KBM-7 (cell line): Measurements from ENCODE around the gene CARD14.
A peak's percentile ranks its signal among the peaks of the same experiment; 100 is the strongest.

ENCODE experiments used
- DNase-seq: peaks from one replicate; pipeline ENCODE4 v3.0.0-alpha.2; 2015
- in situ Hi-C: fragments of 300-500 bp; cut with MboI; formaldehyde crosslinking; loops from 2 replicates; pipeline ENCODE4 v1.14.3; 2020; ENCODE audit warnings: low sequenced_read_pairs, low pct_unique_long_range_greater_than_20kb, mixed read lengths

CARD14 gene

GRCh38 chr17:80169784-80170500 lies at the start of gene CARD14:
TSS of gene CARD14 (plus strand) at chr17:80170030. CDS start at chr17:80181439, 11,409 bp downstream.
- in situ Hi-C loops: no loop called here
- no peak for DNase-seq

- DNase-seq: no peak
- in situ Hi-C loops: no loop called here
Measured at GRCh38 chr17:80122026-80122575, 47.7 kb upstream of the CARD14 start.

- in situ Hi-C loops: no loop called here
- no peak for DNase-seq
Measured at GRCh38 chr17:80122926-80123505, 46.8 kb upstream of the CARD14 start.

- in situ Hi-C loops: no loop called here
- DNase-seq: no peak
Measured at GRCh38 chr17:80123791-80124190, 46.0 kb upstream of the CARD14 start.

- DNase-seq: peak; percentile 49
- in situ Hi-C loops: no loop called here
Measured at GRCh38 chr17:80124351-80124981, 45.4 kb upstream of the CARD14 start.

GRCh38 chr17:80125656-80126448 lies 44.0 kb upstream of the CARD14 start:
- no peak for DNase-seq
- in situ Hi-C loops: no loop called here

GRCh38 chr17:80126449-80126715 lies 43.4 kb upstream of the CARD14 start:
- in situ Hi-C loops: no loop called here
- no peak for DNase-seq

GRCh38 chr17:80129006-80129565 lies 40.7 kb upstream of the CARD14 start:
- in situ Hi-C loops: no loop called here
- no peak for DNase-seq

GRCh38 chr17:80130992-80131391 lies 38.8 kb upstream of the CARD14 start:
- in situ Hi-C loops: no loop called here
- DNase-seq: no peak

GRCh38 chr17:80132906-80133625 lies 36.8 kb upstream of the CARD14 start:
- DNase-seq: no peak
- in situ Hi-C loops: no loop called here

GRCh38 chr17:80133626-80133970 lies 36.2 kb upstream of the CARD14 start:
- no peak for DNase-seq
- in situ Hi-C loops: no loop called here

GRCh38 chr17:80137131-80137530 lies 32.7 kb upstream of the CARD14 start:
- in situ Hi-C loops: no loop called here
- no peak for DNase-seq

- no peak for DNase-seq
- in situ Hi-C loops: no loop called here
Measured at GRCh38 chr17:80138856-80139426, 30.9 kb upstream of the CARD14 start.

- in situ Hi-C loops: no loop called here
- DNase-seq: no peak
Measured at GRCh38 chr17:80141463-80142165, 28.2 kb upstream of the CARD14 start.

GRCh38 chr17:80142929-80143328 lies 26.9 kb upstream of the CARD14 start:
- DNase-seq: no peak
- in situ Hi-C loops: no loop called here

- in situ Hi-C loops: no loop called here
- DNase-seq: no peak
Measured at GRCh38 chr17:80145076-80146075, 24.5 kb upstream of the CARD14 start.
